Inferior parietal cortex (tissue), 1 donor: ENCODE results near the gene RSRP1.

ENCODE experiments used
- DNase-seq: peaks from one replicate; pipeline ENCODE4 v3.0.0-alpha.2; 2016; ENCODE audit errors: extremely low spot score

Gene RSRP1

GRCh38 chr1:25219661-25220251 lies 27.5 kb downstream of the RSRP1 start:
- DNase-seq = no peak

DNA sequence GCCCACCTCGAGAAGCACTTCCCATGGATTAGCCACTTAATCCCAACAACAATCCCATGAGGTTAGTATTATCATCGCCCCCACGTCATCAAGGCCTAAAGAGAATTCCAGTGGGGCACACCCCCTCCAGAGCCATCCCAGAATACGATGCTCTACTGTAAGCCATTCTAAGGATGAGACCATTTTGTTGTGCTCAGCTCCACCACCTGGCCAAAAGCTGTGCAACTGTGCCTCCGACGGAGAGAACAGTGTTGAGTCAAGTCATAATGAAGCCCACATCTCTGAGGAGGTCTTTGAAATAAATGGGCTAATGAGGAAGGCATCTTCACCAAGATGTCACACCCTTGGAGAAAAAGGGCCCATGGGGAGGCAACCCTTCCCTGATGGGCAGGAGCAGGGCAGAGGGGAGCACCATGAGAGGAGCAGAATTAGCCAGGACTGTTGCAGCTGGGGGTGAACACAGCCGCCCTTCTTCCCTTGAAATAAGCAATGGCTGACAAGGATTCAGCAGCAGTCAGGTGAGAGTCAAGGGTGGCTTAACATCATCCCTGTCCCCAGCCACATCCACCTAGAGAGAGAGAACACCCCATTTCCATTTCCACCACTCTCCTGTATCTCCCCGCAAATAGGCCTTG lies 29.5 kb downstream of the RSRP1 start:
- no peak for DNase-seq

DNA sequence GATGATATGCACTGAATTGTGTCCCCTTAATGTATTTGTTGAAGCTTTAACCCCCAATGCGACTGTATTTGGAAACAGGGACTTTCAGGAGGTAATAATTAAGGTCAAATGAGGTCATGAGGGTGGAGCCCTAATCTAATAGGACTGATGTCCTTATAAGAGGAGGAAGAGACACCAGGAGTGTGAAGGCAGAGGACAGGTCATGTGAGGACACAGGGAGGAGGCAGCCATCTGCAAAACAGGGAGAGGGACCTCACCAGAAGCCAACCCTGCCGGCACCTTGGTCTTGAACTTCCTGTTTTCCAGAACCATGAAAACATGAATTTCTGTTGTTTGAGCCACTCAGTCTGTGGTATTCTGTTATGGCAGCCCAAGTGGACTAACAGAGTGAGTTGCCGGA lies 30.2 kb downstream of the RSRP1 start:
- no peak for DNase-seq

DNA sequence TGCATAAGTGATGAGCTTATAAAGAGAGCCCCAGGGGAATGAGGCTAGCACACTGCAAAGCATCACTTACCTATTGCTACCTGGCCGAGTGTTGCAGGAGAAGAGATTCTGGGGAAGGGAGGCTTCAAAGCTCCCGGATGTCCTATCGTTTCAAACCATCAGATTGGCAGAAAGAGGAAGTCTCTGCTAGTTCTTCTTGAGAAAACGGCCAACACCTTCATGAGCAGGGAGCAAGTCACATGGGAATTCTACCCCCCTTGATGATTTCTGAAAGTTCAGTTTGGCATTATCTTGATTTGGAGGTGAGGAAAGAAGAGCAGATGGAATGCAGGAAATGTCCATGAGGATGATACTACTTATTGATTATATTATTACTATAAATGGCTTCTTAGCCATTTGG lies 31.1 kb downstream of the RSRP1 start:
- no peak for DNase-seq

- DNase-seq = no peak
Observed at GRCh38 chr1:25212725-25213124, 34.5 kb downstream of the RSRP1 start.

- DNase-seq = no peak
Observed at GRCh38 chr1:25210728-25211127, 36.5 kb downstream of the RSRP1 start.

- DNase-seq = no peak
Observed at GRCh38 chr1:25209516-25209915, 37.7 kb downstream of the RSRP1 start.

DNA sequence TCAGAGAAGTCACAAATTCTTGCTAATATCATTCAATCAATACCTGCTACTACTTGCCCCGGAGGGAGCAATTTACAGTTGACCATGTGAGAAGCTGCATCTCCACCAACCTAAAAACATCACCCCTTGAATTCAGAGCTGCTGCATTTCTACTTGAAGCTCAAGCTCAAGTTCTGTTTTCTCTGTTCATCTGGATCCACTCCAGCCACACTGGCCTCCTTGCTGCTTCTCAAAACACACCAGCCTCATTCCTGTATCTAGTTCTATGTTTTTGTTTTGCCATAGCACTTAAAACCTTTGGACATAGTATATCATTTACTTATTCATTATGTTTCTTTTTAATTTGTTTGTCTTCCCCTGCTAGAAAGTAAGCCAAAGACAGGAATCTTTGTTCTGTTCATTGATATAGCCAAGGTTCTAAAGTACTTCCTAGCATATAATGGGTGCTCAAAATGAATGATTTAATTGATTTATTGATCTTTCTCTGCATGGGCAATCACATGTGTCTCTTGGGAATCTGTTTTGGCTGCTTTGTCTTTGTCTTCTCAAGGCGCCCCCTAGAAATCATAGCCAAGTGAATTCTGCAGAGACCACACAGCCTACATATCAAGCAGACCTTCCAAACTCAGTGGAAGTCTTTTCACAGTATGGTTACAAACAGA lies 38.6 kb downstream of the RSRP1 start:
- DNase-seq = no peak

DNA sequence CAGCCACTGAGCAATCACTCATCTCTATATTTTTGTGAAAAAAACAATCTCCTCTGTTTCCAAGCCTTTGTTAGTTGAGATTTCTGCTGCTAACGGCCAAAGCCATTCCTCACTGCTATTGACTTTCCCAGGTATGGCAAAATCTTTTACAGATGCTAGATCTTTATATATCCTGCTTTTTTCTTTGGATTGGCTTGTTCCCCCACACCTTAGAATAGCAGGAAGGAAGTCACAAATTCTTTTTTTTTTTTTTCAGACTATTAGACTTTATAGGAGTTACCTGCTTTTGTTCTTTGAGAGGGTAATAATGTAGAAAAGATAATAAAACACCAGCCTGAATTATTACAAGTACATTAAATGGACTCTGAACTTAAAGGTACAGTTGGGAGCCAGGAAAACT lies 39.2 kb downstream of the RSRP1 start:
- no peak for DNase-seq

- DNase-seq = no peak
Observed at GRCh38 chr1:25206201-25206600, 41.1 kb downstream of the RSRP1 start.

- no peak for DNase-seq
Observed at GRCh38 chr1:25205786-25206185, 41.5 kb downstream of the RSRP1 start.

DNA sequence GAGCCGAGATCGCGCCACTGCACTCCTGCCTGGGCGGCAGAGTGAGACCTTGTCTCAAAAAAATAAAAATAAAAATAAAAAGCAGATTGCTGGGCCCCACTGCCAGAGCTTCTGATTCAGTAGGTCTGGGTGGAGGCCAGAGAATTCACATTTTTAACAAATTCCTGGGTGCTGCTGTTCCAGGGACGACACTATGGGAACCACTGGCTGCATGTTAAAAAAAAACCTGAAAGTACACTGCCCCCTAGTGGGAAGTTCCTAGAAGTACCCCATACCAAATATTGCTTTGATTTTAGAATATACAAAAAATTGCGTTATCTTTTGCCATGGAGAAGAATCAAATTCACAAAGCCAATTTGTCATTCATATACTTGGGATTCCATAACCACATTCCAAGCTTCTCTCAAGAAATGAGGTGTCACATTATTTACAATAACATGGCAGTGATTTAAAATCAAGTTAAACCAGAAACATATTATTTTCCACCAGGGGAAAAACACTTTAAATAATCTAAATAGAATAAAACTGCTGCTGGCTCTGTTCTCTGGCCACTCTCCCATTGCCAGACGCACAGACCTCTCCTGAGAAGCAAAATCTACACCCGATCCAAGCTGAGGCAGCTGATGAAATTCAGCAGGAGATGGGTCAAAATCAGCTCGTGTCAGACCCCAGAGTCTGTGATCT lies 42.3 kb downstream of the RSRP1 start:
- DNase-seq = peak; percentile 83

- no peak for DNase-seq
Observed at GRCh38 chr1:25201006-25201405, 46.2 kb downstream of the RSRP1 start.

- no peak for DNase-seq
Observed at GRCh38 chr1:25199819-25200620, 47.2 kb downstream of the RSRP1 start.

- DNase-seq = peak; percentile 27
Observed at GRCh38 chr1:25198663-25199252, 48.5 kb downstream of the RSRP1 start.

- peak; percentile 29 for DNase-seq
Observed at GRCh38 chr1:25197982-25198662, 49.1 kb downstream of the RSRP1 start.

DNA sequence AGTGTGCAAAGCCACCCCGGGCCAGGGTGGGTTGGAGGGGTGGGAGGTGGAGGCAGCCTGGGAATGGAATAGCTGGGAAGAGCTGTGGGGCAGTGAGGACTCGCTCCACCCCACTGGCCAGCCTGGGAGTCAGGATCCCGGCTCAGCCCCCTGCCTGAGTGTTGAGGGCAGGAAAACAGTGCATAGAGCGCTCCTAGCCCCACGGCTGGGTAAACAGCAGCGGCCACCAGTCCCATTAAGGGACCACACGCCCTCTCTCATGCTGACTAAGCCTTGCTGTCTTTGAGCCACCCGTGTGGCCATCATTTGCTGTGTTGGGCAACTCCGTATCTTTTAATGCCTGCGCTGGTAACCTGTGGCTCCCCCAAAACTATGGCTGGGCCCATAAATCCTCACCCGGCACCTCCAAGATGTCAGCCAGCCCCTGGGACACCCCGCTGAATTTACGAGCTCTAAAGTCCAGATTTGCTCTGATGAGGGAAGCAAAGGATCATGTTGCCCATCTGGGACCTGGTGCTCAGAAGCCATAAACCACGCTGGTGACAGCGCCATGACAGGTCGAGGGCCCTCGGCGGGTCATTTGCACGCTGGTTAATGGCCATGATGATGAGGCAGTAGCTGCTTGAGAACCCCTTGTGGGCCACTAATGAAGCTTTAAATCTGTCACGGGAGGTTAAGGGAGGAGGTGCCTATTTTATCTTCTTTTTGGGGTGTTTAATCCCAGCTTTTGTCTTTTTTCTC lies 49.8 kb downstream of the RSRP1 start:
- DNase-seq = no peak

DNA sequence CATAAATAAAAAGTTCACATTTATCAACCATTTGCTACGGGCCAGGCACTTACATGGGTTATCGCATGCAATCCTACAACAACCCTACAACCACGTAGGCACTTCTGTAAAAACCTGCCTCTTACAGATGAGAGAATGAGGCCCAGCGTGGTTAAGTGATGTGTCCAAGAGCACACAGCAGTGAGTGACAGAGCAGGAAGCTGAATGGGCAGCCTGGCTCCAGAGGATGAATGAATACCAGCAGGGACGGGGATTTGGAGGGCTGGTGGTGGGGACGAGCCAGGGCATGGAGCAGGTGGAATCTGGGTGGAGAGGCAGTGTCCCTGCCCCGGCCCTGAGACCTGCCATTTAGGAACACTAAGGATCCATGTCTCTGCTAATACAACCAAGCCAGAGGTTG lies 50.4 kb downstream of the RSRP1 start:
- DNase-seq = no peak

GRCh38 chr1:25195835-25196234 lies 51.4 kb downstream of the RSRP1 start:
- no peak for DNase-seq

DNA sequence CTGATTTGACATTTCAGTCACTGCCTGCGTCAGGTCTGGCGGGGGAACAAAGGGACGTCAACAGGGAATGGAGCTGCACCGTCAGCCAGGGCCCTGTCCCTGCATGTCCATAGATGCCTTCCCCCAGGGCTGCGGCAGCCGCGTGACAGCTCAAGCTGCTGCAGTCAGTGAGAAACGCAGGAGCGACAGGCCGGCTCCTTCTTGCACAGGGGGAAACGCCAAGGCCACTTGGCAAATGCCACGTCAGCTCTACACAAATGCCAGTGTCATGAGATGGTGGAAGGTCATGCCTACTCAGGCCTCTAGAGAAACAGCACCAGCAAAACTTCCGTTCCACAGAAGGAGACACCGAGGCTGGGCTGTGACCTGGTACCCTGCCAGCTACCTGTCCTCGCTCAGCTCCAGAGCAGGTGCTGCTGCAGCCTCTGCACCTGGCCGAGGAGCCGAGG lies 52.7 kb downstream of the RSRP1 start:
- no peak for DNase-seq
